Urinary bladder (tissue), 4 donors: ENCODE results near the gene CD8B2. TPM values are rescaled to one million over a fixed set of nuclear protein-coding genes. Genes with fewer than 3 reads are reported as not detected.
"Not testable (repeated sequence)": the region's sequence is repeated elsewhere in the genome, so short reads cannot be mapped to it uniquely, and the experiment has no call there.

ENCODE experiments used
- DNase-seq: peaks from one replicate; pipeline ENCODE4 v3.0.0-alpha.2; 2015; ENCODE audit errors: extremely low spot score
- H3K27ac ChIP-seq: one replicate; pipeline ENCODE4 v1.5.1; 2013; ENCODE audit warnings: low read depth, mild to moderate bottlenecking, moderate library complexity
- H3K36me3 ChIP-seq: one replicate; pipeline ENCODE4 v1.6.1; 2013; ENCODE audit warnings: mild to moderate bottlenecking, moderate library complexity; ENCODE audit not compliant: insufficient read depth
- H3K4me1 ChIP-seq: one replicate; pipeline ENCODE4 v1.6.1; 2013; ENCODE audit warnings: mild to moderate bottlenecking, moderate library complexity; ENCODE audit not compliant: insufficient read depth
- H3K4me3 ChIP-seq: one replicate; pipeline ENCODE4 v1.5.1; 2013; ENCODE audit warnings: low read depth, low read length
- WGBS: extraction: QIAGEN DNeasy Blood & Tissue Kit; methylation state at CpG from one replicate; pipeline ENCODE4 v1.1.7; 2013; 5-methylcytosine and 5-hydroxymethylcytosine counted together
- polyA plus RNA-seq: library from polyadenylated mRNA; stranded (reverse); fragments of 200-250 nt; gene quantifications from one replicate; pipeline ENCODE4 v1.2.3, GENCODE V29; 2013
- total RNA-seq: library from RNA; depleted of rRNA; stranded (reverse); fragments of >200 nt; gene quantifications from one replicate; pipeline ENCODE4 v1.2.3, GENCODE V29; 2014
- donor health status: healthy with polysubstance abuse.
- donor health status: healthy.

The CD8B2 gene
- total and polyA plus RNA-seq, 2 donors: 0.37 to 1.8 TPM

DNA sequence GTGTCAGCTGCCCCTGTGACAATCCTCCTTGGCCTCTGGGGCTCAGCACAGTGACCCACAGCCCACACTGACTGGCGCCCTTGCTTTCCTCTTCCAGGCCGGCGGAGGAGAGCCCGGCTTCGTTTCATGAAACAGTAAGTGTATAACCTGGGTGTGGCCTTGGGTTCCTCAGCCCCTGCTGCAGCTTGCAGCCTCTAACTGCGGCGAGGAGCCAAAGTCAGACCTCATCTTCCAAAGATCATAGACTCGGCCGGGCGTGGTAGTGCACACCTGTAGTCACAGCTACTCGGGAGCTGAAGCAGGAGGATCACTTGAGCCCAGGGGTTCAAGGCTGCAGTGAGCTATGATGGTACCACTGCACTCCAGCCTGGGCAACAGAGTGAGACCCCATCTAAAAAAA lies 17.0 kb downstream of the CD8B2 start:
- H3K36me3 ChIP-seq, H3K27ac ChIP-seq, H3K4me3 ChIP-seq, H3K4me1 ChIP-seq, DNase-seq: not testable (repeated sequence)
- WGBS: 87% methylated on average over 8 of the region's 11 CpGs

- H3K36me3 ChIP-seq, H3K4me1 ChIP-seq, DNase-seq, H3K4me3 ChIP-seq, H3K27ac ChIP-seq: not testable (repeated sequence)
- 92% methylated on average over 4 of the region's 4 CpGs for WGBS
These were observed 17.6 kb downstream of the CD8B2 start for GRCh38 chr2:106504787-106505186.

GRCh38 chr2:106506002-106506687 lies 19.0 kb downstream of the CD8B2 start:
- H3K4me1 ChIP-seq, DNase-seq, H3K4me3 ChIP-seq, H3K36me3 ChIP-seq, H3K27ac ChIP-seq: not testable (repeated sequence)
- WGBS: 92% methylated on average over 9 of the region's 9 CpGs

DNA sequence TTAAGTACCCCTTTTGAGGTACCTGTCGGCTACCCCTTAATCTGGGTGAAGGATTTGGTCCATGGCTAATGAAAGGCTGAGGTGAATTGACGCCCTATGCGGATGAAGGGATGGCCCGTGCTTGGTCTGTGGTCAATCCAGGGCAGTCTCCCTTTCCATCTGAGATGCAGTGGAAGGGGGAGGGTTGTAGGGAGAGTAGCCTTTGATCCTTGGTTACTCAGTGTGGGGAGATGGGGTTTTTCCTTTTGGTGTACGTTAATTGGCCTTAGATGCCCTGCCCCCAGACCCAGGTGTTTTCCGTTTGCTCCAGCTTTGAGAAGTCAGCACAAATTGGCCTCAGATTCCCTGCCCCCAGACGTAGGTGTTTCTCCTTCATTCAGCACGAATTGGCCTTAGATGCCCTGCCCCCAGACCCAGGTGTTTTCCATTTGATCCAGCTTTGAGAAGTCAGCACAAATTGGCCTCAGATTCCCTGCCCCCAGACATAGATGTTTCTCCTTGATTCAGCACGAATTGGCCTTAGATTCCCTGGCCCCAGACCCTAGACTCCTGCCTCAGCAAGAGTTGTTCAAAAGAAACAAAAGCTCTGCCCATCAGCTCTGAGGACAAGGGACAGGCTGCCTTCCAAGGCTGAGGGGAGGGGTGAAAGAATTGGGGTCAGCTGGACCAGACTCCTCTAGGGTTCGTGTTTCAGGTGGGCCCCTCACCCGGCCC lies 21.7 kb downstream of the CD8B2 start:
- H3K4me3 ChIP-seq, H3K4me1 ChIP-seq, DNase-seq, H3K27ac ChIP-seq, H3K36me3 ChIP-seq: not testable (repeated sequence)
- 87% methylated on average over 9 of the region's 11 CpGs for WGBS

DNA sequence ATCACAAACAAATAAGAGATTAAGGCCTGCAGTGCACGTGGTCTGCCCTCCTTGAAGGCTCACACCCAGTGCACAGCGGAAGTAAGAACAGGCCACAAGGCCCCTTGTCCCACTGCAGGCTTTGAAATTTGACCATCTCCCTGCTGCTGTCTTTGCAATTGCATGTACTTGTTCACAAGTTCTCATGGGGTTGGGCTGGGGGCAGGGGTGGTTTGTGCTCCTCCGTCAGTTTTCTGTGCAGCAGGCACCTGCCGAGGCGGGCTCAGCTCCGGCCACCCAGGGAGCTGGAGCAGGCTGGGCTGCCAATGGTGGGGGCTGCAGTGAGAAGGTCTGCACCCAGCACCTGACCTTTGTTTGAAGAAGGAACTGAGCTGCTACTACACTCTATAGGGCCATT lies 22.2 kb downstream of the CD8B2 start:
- not testable (repeated sequence) for H3K27ac ChIP-seq, DNase-seq, H3K4me3 ChIP-seq, H3K4me1 ChIP-seq, H3K36me3 ChIP-seq
- 95% methylated on average over 6 of the region's 6 CpGs for WGBS

GRCh38 chr2:106510791-106511190 lies 23.6 kb downstream of the CD8B2 start:
- not testable (repeated sequence) for DNase-seq, H3K36me3 ChIP-seq, H3K4me3 ChIP-seq, H3K27ac ChIP-seq, H3K4me1 ChIP-seq
- 78% methylated on average over 4 of the region's 4 CpGs for WGBS

DNA sequence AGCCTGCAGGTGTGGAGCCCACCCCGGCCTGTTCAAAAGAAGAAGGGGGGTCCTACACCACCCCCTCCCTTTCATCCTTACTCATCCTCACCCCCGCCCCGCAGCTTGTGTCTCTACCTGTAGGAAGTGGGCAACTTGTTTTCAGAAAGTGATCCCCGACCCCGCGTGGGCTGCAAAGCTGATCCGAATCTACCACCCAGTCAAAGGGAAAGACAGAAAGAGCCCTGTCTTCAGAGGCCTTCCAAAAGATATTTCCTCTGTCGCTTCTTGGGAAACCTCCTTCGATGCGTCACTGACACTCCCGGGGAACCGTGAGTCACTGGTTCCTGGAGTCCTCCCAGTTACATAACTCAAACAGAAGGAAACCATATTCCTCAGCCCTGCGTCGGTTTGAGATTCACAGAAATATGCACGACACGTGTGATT lies 24.3 kb downstream of the CD8B2 start:
- not testable (repeated sequence) for H3K4me1 ChIP-seq, H3K36me3 ChIP-seq, H3K4me3 ChIP-seq, H3K27ac ChIP-seq
- peak; percentile 4 for DNase-seq
- 29% methylated on average over 13 of the region's 16 CpGs for WGBS

DNA sequence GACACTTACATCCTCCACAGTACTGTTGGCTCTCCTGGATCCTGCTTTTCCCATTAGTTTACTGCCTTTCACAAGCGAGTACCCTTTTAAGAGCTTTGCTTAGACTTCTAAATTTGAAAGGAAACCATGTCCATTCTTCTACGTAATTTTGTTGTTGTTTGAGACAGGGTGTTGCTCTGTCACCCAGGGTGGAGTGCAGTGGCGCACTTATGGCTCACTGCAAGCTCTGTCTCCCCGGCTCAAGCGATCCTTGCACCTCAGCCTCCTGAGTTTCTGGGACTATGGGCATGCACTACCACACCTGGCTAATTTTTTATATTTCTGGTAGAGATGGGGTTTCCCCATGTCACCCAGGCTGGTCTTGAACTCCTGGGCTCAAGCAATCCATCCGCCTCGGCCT lies 24.8 kb downstream of the CD8B2 start:
- not testable (repeated sequence) for DNase-seq, H3K36me3 ChIP-seq, H3K4me3 ChIP-seq, H3K4me1 ChIP-seq, H3K27ac ChIP-seq
- WGBS: 78% methylated on average over 7 of the region's 7 CpGs

DNA sequence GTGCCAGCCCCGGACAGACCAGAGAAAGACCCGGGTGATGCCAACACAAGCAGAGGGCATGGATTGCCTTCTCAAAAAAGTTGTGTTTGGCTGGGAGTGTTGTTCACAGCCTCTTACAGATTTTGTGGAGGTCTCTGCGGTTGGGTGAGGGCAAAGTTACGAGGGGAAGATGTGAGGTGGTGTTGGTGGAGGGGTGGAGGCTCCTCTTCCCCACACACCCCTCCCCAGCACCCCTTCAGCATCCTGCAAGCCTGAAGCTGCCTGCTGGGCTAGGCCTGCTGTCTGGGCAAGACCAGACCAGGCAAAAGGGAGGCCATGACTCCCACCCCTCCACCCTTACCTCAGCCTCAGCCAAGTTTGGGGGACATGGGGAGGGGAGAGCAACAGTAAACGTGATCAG lies 26.2 kb downstream of the CD8B2 start:
- DNase-seq, H3K27ac ChIP-seq, H3K4me3 ChIP-seq, H3K4me1 ChIP-seq, H3K36me3 ChIP-seq: not testable (repeated sequence)
- 88% methylated on average over 3 of the region's 5 CpGs for WGBS

DNA sequence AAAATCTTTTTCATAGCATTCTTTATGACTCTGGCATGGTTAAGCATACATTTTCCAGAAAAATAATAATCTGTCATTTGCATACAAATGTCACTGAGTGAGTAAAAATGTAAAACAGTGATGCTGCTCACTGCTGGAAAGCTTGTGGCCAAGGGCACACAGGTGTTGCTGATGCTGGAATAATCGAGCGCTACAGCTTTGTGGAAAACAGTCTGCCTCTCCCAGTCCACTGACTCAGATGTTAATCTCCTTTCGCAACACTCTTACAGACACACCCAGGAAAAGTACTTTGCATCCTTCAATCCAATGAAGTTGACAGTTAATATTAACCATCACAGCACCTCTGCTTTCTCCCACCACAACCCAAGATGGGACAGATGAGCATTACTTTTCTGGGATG lies 27.7 kb downstream of the CD8B2 start:
- not testable (repeated sequence) for H3K4me1 ChIP-seq, H3K4me3 ChIP-seq, DNase-seq, H3K27ac ChIP-seq, H3K36me3 ChIP-seq
- WGBS: 57% methylated on average over 3 of the region's 3 CpGs

DNA sequence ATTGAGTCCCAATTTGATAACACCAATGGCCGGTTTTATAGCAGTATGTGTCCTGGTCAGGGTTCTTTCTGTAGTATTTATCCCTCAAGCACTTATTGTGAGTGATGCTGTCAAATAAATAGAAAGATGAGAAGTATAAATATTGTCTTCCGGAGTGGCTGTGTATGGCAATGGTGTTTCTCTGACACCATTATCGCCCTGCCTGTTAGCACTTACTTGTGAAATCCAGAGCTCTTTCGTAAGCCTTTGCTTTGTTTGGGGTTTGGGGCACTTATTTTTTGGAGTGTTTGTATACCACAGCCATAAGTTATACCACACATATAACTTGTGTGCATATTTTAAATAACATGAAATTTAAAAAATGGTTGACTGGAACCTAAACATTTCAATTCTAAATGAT lies 29.3 kb downstream of the CD8B2 start:
- DNase-seq: no peak
- no peaks in the 10 kb centered on the region for H3K36me3 ChIP-seq
- WGBS: 89% methylated on average over 4 of the region's 4 CpGs
- H3K4me1 ChIP-seq: no peaks in the 10 kb centered on the region
- no peak overlapping the region for H3K27ac ChIP-seq
- H3K4me3 ChIP-seq: no peak overlapping the region

- H3K36me3 ChIP-seq: no peaks in the 10 kb centered on the region
- no peaks in the 10 kb centered on the region for H3K4me1 ChIP-seq
- H3K4me3 ChIP-seq: no peak overlapping the region
- H3K27ac ChIP-seq: no peak overlapping the region
- WGBS: 90% methylated on average over 1 of the region's 1 CpG
- DNase-seq: no peak
These were observed 29.7 kb downstream of the CD8B2 start for GRCh38 chr2:106516864-106517263.

DNA sequence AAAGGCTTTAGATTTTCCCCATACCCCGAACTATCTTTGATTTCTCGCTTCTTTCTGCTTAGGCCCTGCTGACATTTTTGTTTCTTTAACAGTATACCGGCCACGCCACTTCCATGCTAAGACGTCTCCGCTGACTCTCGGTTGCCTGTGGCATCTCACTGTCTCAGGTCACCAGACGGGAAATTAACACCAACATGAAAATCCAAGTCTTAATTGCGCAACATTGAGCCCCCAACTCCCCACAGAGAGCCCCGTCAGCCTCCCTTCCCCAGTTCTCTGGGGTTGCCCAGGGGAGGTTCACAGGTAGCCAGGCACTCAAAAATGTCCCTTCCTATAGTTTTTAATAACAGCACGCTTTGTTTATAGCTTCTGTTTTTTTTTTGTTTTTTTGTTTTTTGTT lies 30.2 kb downstream of the CD8B2 start:
- Histone ChIP-seq H3K4me1 (no peaks in the 10 kb centered on the region), H3K4me3 (no peak overlapping the region), H3K27ac (no peak overlapping the region), H3K36me3 (no peaks in the 10 kb centered on the region)
- DNase-seq: no peak
- WGBS: 95% methylated on average over 11 of the region's 11 CpGs

GRCh38 chr2:106519767-106520166 lies 32.6 kb downstream of the CD8B2 start:
- DNase-seq: no peak
- H3K36me3 ChIP-seq: no peaks in the 10 kb centered on the region
- H3K4me1 ChIP-seq: no peaks in the 10 kb centered on the region
- 77% methylated on average over 5 of the region's 5 CpGs for WGBS
- H3K4me3 ChIP-seq: no peak overlapping the region
- no peak overlapping the region for H3K27ac ChIP-seq
